HepG2 (cell line): ENCODE measurements around the gene VTI1B. TPM values are rescaled to one million over a fixed set of nuclear protein-coding genes. Genes with fewer than 3 reads are reported as not detected.
A peak's percentile ranks its signal among the peaks of the same experiment; 100 is the strongest.

ENCODE experiments used
- ARNT ChIP-seq: fragments of 450-650 bp; IDR thresholded peaks from 2 replicates; pipeline ENCODE4 v1.6.1; 2017
- CC2D1A ChIP-seq: sonication (generic); formaldehyde crosslinking; IDR thresholded peaks from 2 replicates; pipeline ENCODE4 v1.8.1; 2023; ENCODE audit warnings: mild to moderate bottlenecking, missing genetic modification reagents
- ELK4 ChIP-seq: sonication (generic); formaldehyde crosslinking; IDR thresholded peaks from 2 replicates; pipeline ENCODE4 v1.9.0; 2021; ENCODE audit warnings: missing genetic modification reagents, borderline replicate concordance
- FOXA3 ChIP-seq: IDR thresholded peaks from 2 replicates; pipeline ENCODE4 v1.6.1; 2016; ENCODE audit warnings: missing genetic modification reagents, missing compliant biosample characterization
- FOXM1 ChIP-seq: sonication (generic); formaldehyde crosslinking; IDR thresholded peaks from 2 replicates; pipeline ENCODE4 v1.5.0; 2020; ENCODE audit warnings: missing genetic modification reagents
- KAT2B ChIP-seq: fragments of 150-350 bp; IDR thresholded peaks from 2 replicates; pipeline ENCODE4 v1.6.1; 2014; ENCODE audit warnings: low read depth, low read length, borderline replicate concordance
- KDM4B ChIP-seq: sonication (generic); formaldehyde crosslinking; IDR thresholded peaks from 2 replicates; pipeline ENCODE4 v1.4.0; 2020; ENCODE audit warnings: missing genetic modification reagents
- KLF13 ChIP-seq: sonication (generic); formaldehyde crosslinking; IDR thresholded peaks from 2 replicates; pipeline ENCODE4 v1.4.0; 2020; ENCODE audit warnings: mild to moderate bottlenecking, missing genetic modification reagents
- KLF15 ChIP-seq: sonication (generic); formaldehyde crosslinking; IDR thresholded peaks from 2 replicates; pipeline ENCODE4 v1.8.1; 2023; ENCODE audit warnings: borderline replicate concordance, mild to moderate bottlenecking, inconsistent platforms, missing genetic modification reagents, mixed read lengths
- MEIS1 ChIP-seq: sonication (generic); formaldehyde crosslinking; IDR thresholded peaks from 2 replicates; pipeline ENCODE4 v1.9.0; 2021; ENCODE audit warnings: mild to moderate bottlenecking, missing genetic modification reagents, moderate library complexity, borderline replicate concordance
- NFE2L2 ChIP-seq: fragments of 150-350 bp; IDR thresholded peaks from 2 replicates; pipeline ENCODE4 v1.6.1; 2014; ENCODE audit warnings: low read length
- POLR2AphosphoS5 ChIP-seq: IDR thresholded peaks from 2 replicates; pipeline ENCODE4 v1.6.1; 2012; ENCODE audit warnings: low read depth, low read length
- RBFOX2 ChIP-seq: fragments of 200-400 bp; formaldehyde crosslinking; IDR thresholded peaks from 2 replicates; pipeline ENCODE4 v1.6.1; 2017; ENCODE audit warnings: low read depth, mild to moderate bottlenecking, low read length
- REST ChIP-seq, 2 experiments: IDR thresholded peaks; 2 replicates each; pipeline ENCODE4 v1.6.1; 2011 to 2012; ENCODE audit warnings: low read length in 2 of 2, borderline replicate concordance in 1 of 2, low read depth in 1 of 2, mild to moderate bottlenecking in 1 of 2, moderate library complexity in 1 of 2
- RFX5 ChIP-seq: IDR thresholded peaks from 2 replicates; pipeline ENCODE4 v1.6.1; 2011; ENCODE audit warnings: low read depth, low read length, improper control_type of control experiment
- SMC3 ChIP-seq: IDR thresholded peaks from 2 replicates; pipeline ENCODE4 v1.6.1; 2011; ENCODE audit warnings: low read length, improper control_type of control experiment
- SP1 ChIP-seq, 2 experiments: fragments of 450-650 bp in 1 of 2; sonication (generic) in 1 of 2; formaldehyde crosslinking in 1 of 2; IDR thresholded peaks; 2 replicates each; pipeline versions ENCODE4 v1.4.0 to v1.6.1; 2016 to 2020; ENCODE audit warnings: missing genetic modification reagents in 1 of 2
- SRSF4 ChIP-seq: fragments of 200-400 bp; formaldehyde crosslinking; IDR thresholded peaks from one replicate; pipeline ENCODE4 v1.6.1; 2018; ENCODE audit warnings: mild to moderate bottlenecking, low read depth, low read length, moderate library complexity; ENCODE audit not compliant: poor library complexity, severe bottlenecking
- ZBTB38 ChIP-seq: sonication (generic); formaldehyde crosslinking; IDR thresholded peaks from 2 replicates; pipeline ENCODE4 v1.5.1; 2020; ENCODE audit warnings: mild to moderate bottlenecking, missing genetic modification reagents
- ZGPAT ChIP-seq: IDR thresholded peaks from 2 replicates; pipeline ENCODE4 v1.6.1; 2016; ENCODE audit warnings: mild to moderate bottlenecking
- ZNF446 ChIP-seq: sonication (generic); formaldehyde crosslinking; IDR thresholded peaks from 2 replicates; pipeline ENCODE4 v1.5.0; 2020; ENCODE audit warnings: mild to moderate bottlenecking, missing genetic modification reagents
- ZNF780A ChIP-seq: sonication (generic); formaldehyde crosslinking; IDR thresholded peaks from 2 replicates; pipeline ENCODE4 v1.8.0; 2022; ENCODE audit warnings: mild to moderate bottlenecking, missing genetic modification reagents, moderate library complexity
- ZNF841 ChIP-seq: sonication (generic); formaldehyde crosslinking; IDR thresholded peaks from 2 replicates; pipeline ENCODE4 v1.8.1; 2023; ENCODE audit warnings: missing genetic modification reagents, borderline replicate concordance
- polyA plus RNA-seq, 8 experiments: library from polyadenylated mRNA; depleted of rRNA in 3 of 8; stranded (reverse) in 7 of 8; unstranded in 1 of 8; fragments of >200 nt; fragmentation: Illumina TruSeq in 4 of 8; extraction: Trizol in 4 of 8; gene quantifications; 2 replicates each; pipeline versions ENCODE4 v1.2.1 to v1.2.3, GENCODE V29; 2011 to 2016; ENCODE audit warnings: low read depth in 4 of 8, missing spikeins in 1 of 8, mixed read lengths in 1 of 8; ENCODE audit not compliant: insufficient read depth in 1 of 8
- total RNA-seq, 5 experiments: library from RNA; depleted of rRNA; stranded (reverse); fragments of >200 nt; fragmentation: Illumina TruSeq; extraction: Trizol; gene quantifications; 2 replicates each; pipeline ENCODE4 v1.2.3, GENCODE V29; 2016; ENCODE audit warnings: low read depth in 1 of 5
- TF ChIP-seq, protein P1 (sequence below): conservative IDR thresholded peaks from 2 replicates; pipeline ENCODE4 v1.6.1; 2018; ENCODE audit warnings: missing genetic modification reagents

VTI1B gene
- total and polyA plus RNA-seq, 2 of the 13 experiments (the other 11 are each of a cell fraction or from before 2014, with no cell fraction given): 39.0 to 103 TPM

GRCh38 chr14:67694791-67695393, 20.5 kb upstream of the VTI1B start (continued):
- TF ChIP-seq KDM4B (CRISPR knock-in tag) (no peak), ZBTB38 (CRISPR knock-in tag) (0 out of 2 replicates have a peak, but pooled peaks have one; percentile 45), ZNF780A (CRISPR knock-in tag) (no peak), FOXA3 (CRISPR knock-in tag) (peak; percentile 25; the same call in 1 of the 2 replicates), REST (IDR thresholded peaks at IDR 0.05; ENCODE audit: borderline replicate concordance in 1 of 2, low read depth in 1 of 2, low read length in 2 of 2) (no peak; a peak in 1 of 4 replicates), ZGPAT (CRISPR knock-in tag) (no peak), ARNT (no peak), KLF15 (CRISPR knock-in tag) (no peak), ELK4 (CRISPR knock-in tag) (no peak), SRSF4 (no peak), KAT2B (peak; percentile 86), NFE2L2 (no peak), KLF13 (CRISPR knock-in tag) (no peak), ZNF446 (no peak), FOXM1 (CRISPR knock-in tag) (no peak), CC2D1A (no peak), RFX5 (no peak), ZNF841 (CRISPR knock-in tag) (no peak), SP1 (IDR thresholded peaks at IDR 0.05) (no peak), SP1 (CRISPR knock-in tag; IDR thresholded peaks at IDR 0.05) (no peak), SMC3 (no peak), RBFOX2 (no peak; the same call in none of the 2 replicates), POLR2AphosphoS5 (peak; percentile 88), MEIS1 (CRISPR knock-in tag) (no peak)
- TF ChIP-seq, protein P1, sequence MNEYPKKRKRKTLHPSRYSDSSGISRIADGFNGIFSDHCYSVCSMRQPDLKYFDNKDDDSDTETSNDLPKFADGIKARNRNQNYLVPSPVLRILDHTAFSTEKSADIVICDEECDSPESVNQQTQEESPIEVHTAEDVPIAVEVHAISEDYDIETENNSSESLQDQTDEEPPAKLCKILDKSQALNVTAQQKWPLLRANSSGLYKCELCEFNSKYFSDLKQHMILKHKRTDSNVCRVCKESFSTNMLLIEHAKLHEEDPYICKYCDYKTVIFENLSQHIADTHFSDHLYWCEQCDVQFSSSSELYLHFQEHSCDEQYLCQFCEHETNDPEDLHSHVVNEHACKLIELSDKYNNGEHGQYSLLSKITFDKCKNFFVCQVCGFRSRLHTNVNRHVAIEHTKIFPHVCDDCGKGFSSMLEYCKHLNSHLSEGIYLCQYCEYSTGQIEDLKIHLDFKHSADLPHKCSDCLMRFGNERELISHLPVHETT (CRISPR knock-in tag): no peak; the same call in 1 of the 2 replicates
